CD14-positive monocyte (primary cell): ENCODE results near the gene C19orf38. TPM values are rescaled to one million over a fixed set of nuclear protein-coding genes. Genes with fewer than 3 reads are reported as not detected.

Experiments
- DNase-seq, 3 donors: peaks; one replicate each; pipeline ENCODE4 v3.0.0-alpha.2; 2011 to 2022
- H2AFZ ChIP-seq: 2 replicates; pipeline ENCODE4 v1.6.0; 2012; ENCODE audit warnings: mild to moderate bottlenecking, low read depth, low read length, inconsistent platforms; ENCODE audit not compliant: insufficient read depth, poor library complexity, severe bottlenecking
- H3K27ac ChIP-seq, 2 donors: 1 replicate in 1 of 2; 2 replicates in 1 of 2; pipeline ENCODE4 v1.5.1; 2012 to 2013; ENCODE audit warnings: low read length in 2 of 2, control low read depth in 1 of 2, inconsistent platforms in 1 of 2, low read depth in 1 of 2, mild to moderate bottlenecking in 1 of 2
- H3K27me3 ChIP-seq, 2 donors: one replicate each; pipeline versions ENCODE4 v1.6.0 to v1.6.1; 2011 to 2013; ENCODE audit warnings: low read length in 2 of 2; ENCODE audit not compliant: control insufficient read depth in 2 of 2, insufficient read depth in 2 of 2
- H3K36me3 ChIP-seq, 2 donors: replicated peaks in 1 of 2; 1 replicate in 1 of 2; 2 replicates in 1 of 2; pipeline versions ENCODE4 v1.5.1 to v1.6.1; 2012 to 2013; ENCODE audit warnings: low read length in 2 of 2, control low read depth in 1 of 2, inconsistent platforms in 1 of 2, mild to moderate bottlenecking in 1 of 2; ENCODE audit not compliant: insufficient read depth in 2 of 2, control insufficient read depth in 1 of 2
- H3K4me1 ChIP-seq, 2 donors: 1 replicate in 1 of 2; 2 replicates in 1 of 2; pipeline versions ENCODE4 v1.5.1 to v1.6.1; 2012 to 2013; ENCODE audit warnings: low read length in 2 of 2, control low read depth in 1 of 2, inconsistent platforms in 1 of 2, mild to moderate bottlenecking in 1 of 2, moderate library complexity in 1 of 2; ENCODE audit not compliant: insufficient read depth in 2 of 2, control insufficient read depth in 1 of 2
- H3K4me2 ChIP-seq: replicated peaks from 2 replicates; pipeline ENCODE3; 2012; ENCODE audit warnings: low read length, moderate library complexity, mild to moderate bottlenecking; ENCODE audit not compliant: poor library complexity, severe bottlenecking; ENCODE audit errors: extremely low read depth
- H3K4me3 ChIP-seq, 3 experiments: fragments of 200-600 bp in 1 of 3; sonication (generic) in 1 of 3; replicated peaks in 1 of 3; 1 replicate in 2 of 3; 2 replicates in 1 of 3; pipeline ENCODE4 v1.5.1; 2011 to 2013; ENCODE audit warnings: low read length in 3 of 3, mild to moderate bottlenecking in 3 of 3, control low read depth in 2 of 3, low read depth in 2 of 3, inconsistent platforms in 1 of 3, moderate library complexity in 1 of 3
- H3K79me2 ChIP-seq: 2 replicates; pipeline ENCODE4 v1.6.0; 2012; ENCODE audit warnings: mild to moderate bottlenecking, control low read depth, inconsistent platforms, low read length, moderate library complexity; ENCODE audit not compliant: insufficient read depth
- H3K9ac ChIP-seq: 2 replicates; pipeline ENCODE4 v1.6.0; 2017; ENCODE audit warnings: low read length, mild to moderate bottlenecking; ENCODE audit not compliant: insufficient read depth, poor library complexity, severe bottlenecking
- H3K9me3 ChIP-seq, 2 donors: replicated peaks in 1 of 2; 1 replicate in 1 of 2; 2 replicates in 1 of 2; pipeline versions ENCODE4 v1.5.1 to v1.6.1; 2012 to 2013; ENCODE audit warnings: low read length in 2 of 2, control low read depth in 1 of 2; ENCODE audit not compliant: control insufficient read depth in 1 of 2, insufficient read depth in 1 of 2
- H4K20me1 ChIP-seq: 2 replicates; pipeline ENCODE4 v1.6.0; 2012; ENCODE audit warnings: mild to moderate bottlenecking, low read length, control low read depth, moderate library complexity; ENCODE audit not compliant: insufficient read depth
- H3K27ac Mint-ChIP-seq, 7 donors: one replicate each; pipeline ENCODE4 v1.8.0; 2020; ENCODE audit warnings: mild to moderate bottlenecking in 7 of 7, mixed read lengths in 7 of 7, moderate library complexity in 6 of 7, inconsistent platforms in 2 of 7
- H3K27me3 Mint-ChIP-seq, 3 donors: one replicate each; pipeline ENCODE4 v1.8.0; 2021 to 2022; ENCODE audit warnings: low read depth in 3 of 3, mild to moderate bottlenecking in 3 of 3, mixed read lengths in 3 of 3, moderate library complexity in 3 of 3, inconsistent platforms in 1 of 3
- H3K36me3 Mint-ChIP-seq, 2 donors: one replicate each; pipeline ENCODE4 v1.8.0; 2020; ENCODE audit warnings: mixed read lengths in 2 of 2, inconsistent platforms in 1 of 2, mild to moderate bottlenecking in 1 of 2
- H3K4me1 Mint-ChIP-seq: one replicate; pipeline ENCODE4 v1.8.0; 2020; ENCODE audit warnings: mild to moderate bottlenecking, mixed read lengths
- H3K4me3 Mint-ChIP-seq, 2 donors: one replicate each; pipeline ENCODE4 v1.8.0; 2020; ENCODE audit warnings: mild to moderate bottlenecking in 2 of 2, mixed read lengths in 2 of 2, moderate library complexity in 1 of 2
- H3K9me3 Mint-ChIP-seq, 7 donors: one replicate each; pipeline ENCODE4 v1.8.0; 2020 to 2022; ENCODE audit warnings: mixed read lengths in 7 of 7, mild to moderate bottlenecking in 6 of 7, moderate library complexity in 6 of 7, inconsistent platforms in 2 of 7
- CTCF ChIP-seq: fragments of 200-600 bp; IDR thresholded peaks from one replicate; pipeline ENCODE4 v1.8.0; 2022; ENCODE audit warnings: antibody characterized with exemption, mild to moderate bottlenecking
- WGBS: methylation state at CpG from one replicate; pipeline ENCODE4 v1.1.5; 2013; ENCODE audit warnings: missing lambda C conversion rate; ENCODE audit not compliant: insufficient coverage; 5-methylcytosine and 5-hydroxymethylcytosine counted together
- intact Hi-C, 2 donors: fragments of 100-400 bp; cut with micrococcal nuclease; formaldehyde crosslinking; loops; one replicate each; pipeline versions ENCODE4 v1.15.0 to v1.15.1; 2023
- polyA plus RNA-seq, 3 donors: library from polyadenylated mRNA; depleted of rRNA in 1 of 3; unstranded in 2 of 3; stranded (reverse) in 1 of 3; fragments of 300-500 nt in 2 of 3; fragments of >200 nt in 1 of 3; fragmentation: Illumina TruSeq in 2 of 3; gene quantifications; 1 replicate in 2 of 3; 2 replicates in 1 of 3; pipeline ENCODE4 v1.2.3, GENCODE V29; 2012 to 2021

C19orf38 gene
- polyA plus RNA-seq, 3 donors: 134 to 174 (median 149) TPM

GRCh38 chr19:10842788-10843187, 5.4 kb upstream of the C19orf38 start:
- H3K4me3 Mint-ChIP-seq: no peak overlapping the region
- H3K4me2 ChIP-seq: no peak overlapping the region

GRCh38 chr19:10846500-10847202, 1.6 kb upstream of the C19orf38 start:
- Mint-ChIP-seq H3K27me3 (peaks cover 1 to 7% (median 2%) of the 10 kb centered on the region in 3 donors), H3K4me1 (peaks cover 33% of the 10 kb centered on the region), H3K36me3 (peaks cover 15 to 18% of the 10 kb centered on the region in 2 donors), H3K4me3 (no peak overlapping the region), H3K9me3 (peaks cover 0 to 9% (median 4%) of the 10 kb centered on the region in 7 donors), H3K27ac (no peak overlapping the region)
- no peak for TF ChIP-seq CTCF
- no peak for DNase-seq
- Histone ChIP-seq H2AFZ (no peak overlapping the region), H4K20me1 (peaks cover 8% of the 10 kb centered on the region), H3K4me2 (no peak overlapping the region), H3K36me3 (peaks cover 12 to 17% of the 10 kb centered on the region in 2 donors), H3K79me2 (peaks cover 39% of the 10 kb centered on the region), H3K9me3 (peaks cover 0 to 3% of the 10 kb centered on the region in 2 donors), H3K27me3 (no peaks in the 10 kb centered on the region), H3K27ac (no peak overlapping the region), H3K9ac (no peak overlapping the region), H3K4me1 (peaks cover 25 to 38% of the 10 kb centered on the region in 2 donors), H3K4me3 (no peak overlapping the region)
- WGBS: 100% methylated on average over 1 of the region's 2 CpGs
- intact Hi-C loops: no loop called here

More at GRCh38 chr19:10842788-10843187, 5.4 kb upstream of the C19orf38 start:
- Mint-ChIP-seq H3K27ac (peak overlapping the region in 1 of 7 donors; percentile 27), H3K27me3 (peaks cover 0 to 13% (median 3%) of the 10 kb centered on the region in 3 donors), H3K9me3 (peaks cover 0 to 9% (median 5%) of the 10 kb centered on the region in 7 donors), H3K4me1 (peaks cover 8% of the 10 kb centered on the region), H3K36me3 (peaks cover 0 to 2% of the 10 kb centered on the region in 2 donors)
- Histone ChIP-seq H3K9ac (no peak overlapping the region), H3K4me3 (no peak overlapping the region), H3K4me1 (peaks cover 4 to 5% of the 10 kb centered on the region in 2 donors), H3K79me2 (peaks cover 4% of the 10 kb centered on the region), H3K9me3 (peaks cover 0 to 3% of the 10 kb centered on the region in 2 donors), H2AFZ (no peak overlapping the region), H3K36me3 (no peaks in the 10 kb centered on the region), H3K27ac (no peak overlapping the region), H3K27me3 (no peaks in the 10 kb centered on the region), H4K20me1 (no peaks in the 10 kb centered on the region)
- no peak for DNase-seq
- no peak for TF ChIP-seq CTCF
- intact Hi-C loops: no loop called here
- 92% methylated on average over 6 of the region's 7 CpGs for WGBS
